SK-N-SH (cell line): ENCODE measurements around the gene CLEC20A.

ENCODE experiments used
- EZH2phosphoT487 ChIP-seq: fragments of 200-600 bp; sonication (generic); IDR thresholded peaks from 2 replicates; pipeline ENCODE4 v1.6.1; 2017; ENCODE audit warnings: low read depth, mixed run types, mild to moderate bottlenecking, antibody characterized with exemption, moderate library complexity, borderline replicate concordance
- JUND ChIP-seq: IDR thresholded peaks from 2 replicates; pipeline ENCODE4 v1.4.0; 2012
- NFIC ChIP-seq: IDR thresholded peaks from 2 replicates; pipeline ENCODE4 v1.4.0; 2012; ENCODE audit warnings: borderline replicate concordance
- POLR2AphosphoS5 ChIP-seq: IDR thresholded peaks from 2 replicates; pipeline ENCODE4 v1.6.1; 2012; ENCODE audit warnings: low read depth, low read length
- RFX5 ChIP-seq: IDR thresholded peaks from 2 replicates; pipeline ENCODE4 v1.6.1; 2012; ENCODE audit warnings: mild to moderate bottlenecking, improper control_type of control experiment, low read length
- RXRA ChIP-seq: IDR thresholded peaks from 2 replicates; pipeline ENCODE4 v1.4.0; 2012; ENCODE audit warnings: low read depth, mild to moderate bottlenecking, borderline replicate concordance
- SMC3 ChIP-seq: IDR thresholded peaks from 2 replicates; pipeline ENCODE4 v1.6.1; 2012; ENCODE audit warnings: low read depth, low read length, improper control_type of control experiment
- TAF1 ChIP-seq: IDR thresholded peaks from 2 replicates; pipeline ENCODE4 v1.6.1; 2012; ENCODE audit warnings: low read depth, mild to moderate bottlenecking, low read length, moderate library complexity, borderline replicate concordance
- TEAD4 ChIP-seq: IDR thresholded peaks from 2 replicates; pipeline ENCODE4 v1.4.0; 2012; ENCODE audit warnings: mild to moderate bottlenecking, borderline replicate concordance; ENCODE audit not compliant: insufficient read depth
- TF ChIP-seq, protein P1 (sequence below): fragments of 200-600 bp; sonication (generic); IDR thresholded peaks from 2 replicates; pipeline ENCODE4 v1.6.1; 2017; ENCODE audit warnings: antibody characterized with exemption, mild to moderate bottlenecking, moderate library complexity
- TF ChIP-seq, protein P2 (sequence below): IDR thresholded peaks from 2 replicates; pipeline ENCODE4 v1.4.0; 2012; ENCODE audit warnings: low read depth, borderline replicate concordance
- TF ChIP-seq, protein P3 (sequence below): IDR thresholded peaks from 2 replicates; pipeline ENCODE4 v1.4.0; 2012; ENCODE audit warnings: low read depth

DNA sequence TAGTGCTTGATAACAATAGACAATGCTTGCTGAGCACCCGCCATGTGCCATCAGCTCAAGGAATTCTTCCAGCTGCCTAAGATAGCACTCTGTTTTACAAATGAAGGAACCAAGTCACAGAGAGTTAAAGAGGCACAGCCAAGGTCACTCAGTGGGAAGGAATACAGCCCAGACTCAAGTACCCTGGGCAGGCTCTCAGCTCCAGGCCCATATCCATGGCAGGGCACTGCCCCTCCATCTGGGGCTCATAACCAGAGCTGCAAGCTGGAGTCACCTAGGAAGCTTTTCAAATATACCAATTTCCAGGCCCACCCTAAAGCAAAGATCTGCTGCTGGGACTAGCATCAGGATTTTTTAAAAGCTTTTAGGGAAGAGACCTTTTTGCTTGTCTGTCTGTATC is 1.6 kb downstream of the CLEC20A start:
- TF ChIP-seq NFIC (no peak), RXRA (no peak), EZH2phosphoT487 (no peak), RFX5 (no peak), JUND (no peak), TAF1 (no peak), SMC3 (no peak), POLR2AphosphoS5 (no peak), TEAD4 (no peak)
- TF ChIP-seq, protein P1, sequence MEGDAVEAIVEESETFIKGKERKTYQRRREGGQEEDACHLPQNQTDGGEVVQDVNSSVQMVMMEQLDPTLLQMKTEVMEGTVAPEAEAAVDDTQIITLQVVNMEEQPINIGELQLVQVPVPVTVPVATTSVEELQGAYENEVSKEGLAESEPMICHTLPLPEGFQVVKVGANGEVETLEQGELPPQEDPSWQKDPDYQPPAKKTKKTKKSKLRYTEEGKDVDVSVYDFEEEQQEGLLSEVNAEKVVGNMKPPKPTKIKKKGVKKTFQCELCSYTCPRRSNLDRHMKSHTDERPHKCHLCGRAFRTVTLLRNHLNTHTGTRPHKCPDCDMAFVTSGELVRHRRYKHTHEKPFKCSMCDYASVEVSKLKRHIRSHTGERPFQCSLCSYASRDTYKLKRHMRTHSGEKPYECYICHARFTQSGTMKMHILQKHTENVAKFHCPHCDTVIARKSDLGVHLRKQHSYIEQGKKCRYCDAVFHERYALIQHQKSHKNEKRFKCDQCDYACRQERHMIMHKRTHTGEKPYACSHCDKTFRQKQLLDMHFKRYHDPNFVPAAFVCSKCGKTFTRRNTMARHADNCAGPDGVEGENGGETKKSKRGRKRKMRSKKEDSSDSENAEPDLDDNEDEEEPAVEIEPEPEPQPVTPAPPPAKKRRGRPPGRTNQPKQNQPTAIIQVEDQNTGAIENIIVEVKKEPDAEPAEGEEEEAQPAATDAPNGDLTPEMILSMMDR = no peak
- TF ChIP-seq, protein P2, sequence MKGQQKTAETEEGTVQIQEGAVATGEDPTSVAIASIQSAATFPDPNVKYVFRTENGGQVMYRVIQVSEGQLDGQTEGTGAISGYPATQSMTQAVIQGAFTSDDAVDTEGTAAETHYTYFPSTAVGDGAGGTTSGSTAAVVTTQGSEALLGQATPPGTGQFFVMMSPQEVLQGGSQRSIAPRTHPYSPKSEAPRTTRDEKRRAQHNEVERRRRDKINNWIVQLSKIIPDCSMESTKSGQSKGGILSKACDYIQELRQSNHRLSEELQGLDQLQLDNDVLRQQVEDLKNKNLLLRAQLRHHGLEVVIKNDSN = no peak
- TF ChIP-seq, protein P3, sequence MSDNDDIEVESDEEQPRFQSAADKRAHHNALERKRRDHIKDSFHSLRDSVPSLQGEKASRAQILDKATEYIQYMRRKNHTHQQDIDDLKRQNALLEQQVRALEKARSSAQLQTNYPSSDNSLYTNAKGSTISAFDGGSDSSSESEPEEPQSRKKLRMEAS = no peak
